Epidermal melanocyte (primary cell): ENCODE results near the gene MACF1.
"Not testable (repeated sequence)": the region's sequence is repeated elsewhere in the genome, so short reads cannot be mapped to it uniquely, and the experiment has no call there.

ENCODE experiments used
- DNase-seq: peaks from one replicate; pipeline ENCODE4 v3.0.0; 2011; ENCODE audit warnings: low spot score; ENCODE audit not compliant: insufficient read length

The MACF1 gene

DNA sequence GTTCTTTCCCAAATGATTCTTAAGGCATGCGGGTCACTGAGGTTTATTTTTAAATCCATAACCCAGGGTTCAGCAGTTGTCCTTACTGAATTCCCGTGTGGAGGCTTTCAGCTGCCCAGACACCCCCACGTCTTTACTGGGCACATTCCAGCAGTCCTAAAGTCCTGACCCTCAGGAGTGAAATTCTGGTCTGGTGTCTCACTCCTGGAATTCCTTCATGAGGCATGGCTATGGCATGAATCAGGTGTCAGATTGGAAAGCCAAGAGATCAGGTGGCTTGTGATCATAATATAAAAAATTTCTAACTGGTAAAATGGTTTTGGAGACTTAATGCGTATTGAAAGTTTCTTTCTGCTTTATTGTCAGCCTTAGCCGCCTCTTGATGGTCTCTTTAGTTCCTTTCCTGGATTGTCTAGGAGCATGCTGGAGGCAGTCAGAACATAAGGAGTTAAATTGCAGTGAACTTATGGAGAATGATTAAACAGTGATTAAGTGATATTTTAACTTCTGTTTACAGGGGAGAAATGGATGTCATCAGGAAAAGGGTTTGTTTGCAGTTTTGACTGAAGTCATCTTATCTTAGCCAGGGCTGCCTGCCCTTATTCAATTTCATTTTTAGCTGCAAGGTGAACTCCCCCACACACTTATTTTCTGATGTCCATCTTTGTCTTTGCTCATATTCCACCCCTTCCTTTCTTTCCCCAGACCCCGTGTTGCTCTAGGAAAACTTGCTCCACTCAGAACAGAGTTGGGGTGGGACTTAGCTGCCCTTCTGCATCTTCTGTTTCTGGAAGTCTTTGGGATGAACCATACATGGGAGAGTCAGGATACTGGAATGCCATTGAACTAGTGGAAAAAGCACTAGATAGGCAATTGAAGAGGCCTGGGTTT is 25.7 kb upstream of the MACF1 start:
- no peak for DNase-seq

DNA sequence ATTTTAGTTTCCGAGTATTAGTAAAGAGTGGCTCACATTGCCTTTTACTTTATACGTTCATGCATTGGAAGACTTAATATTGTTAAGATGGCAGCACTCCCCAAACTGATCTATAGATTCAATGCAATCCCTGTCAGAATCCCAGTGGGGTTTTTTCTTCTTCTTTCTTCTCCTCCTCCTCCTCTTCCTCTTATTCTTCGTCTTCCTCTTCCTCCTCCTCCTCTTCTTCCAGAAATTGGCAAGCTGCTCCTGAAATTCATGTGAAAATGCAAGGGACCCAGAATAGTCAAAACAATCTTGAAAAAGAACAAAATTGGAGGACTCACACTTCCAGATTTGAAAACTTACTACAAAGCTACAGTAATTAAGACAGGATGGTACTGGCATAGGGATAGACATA is 23.2 kb upstream of the MACF1 start:
- no peak for DNase-seq

DNA sequence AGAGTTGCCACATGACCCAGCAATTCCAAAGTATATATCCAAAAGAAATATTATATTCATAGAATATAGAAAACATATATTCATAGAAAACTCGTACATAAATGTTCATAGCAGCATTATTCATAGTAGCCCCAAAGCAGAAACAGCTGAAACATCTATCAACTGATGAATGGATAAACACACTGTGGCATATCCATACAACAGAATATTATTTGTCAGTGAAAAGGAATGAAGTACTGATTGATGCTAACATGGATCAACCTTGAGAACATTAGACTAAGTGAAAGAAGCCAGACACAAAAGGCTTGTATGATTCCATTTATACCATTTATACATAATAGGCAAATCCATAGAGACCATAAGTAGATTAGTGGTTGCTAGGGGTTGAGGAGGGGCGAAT is 21.7 kb upstream of the MACF1 start:
- DNase-seq = no peak

DNA sequence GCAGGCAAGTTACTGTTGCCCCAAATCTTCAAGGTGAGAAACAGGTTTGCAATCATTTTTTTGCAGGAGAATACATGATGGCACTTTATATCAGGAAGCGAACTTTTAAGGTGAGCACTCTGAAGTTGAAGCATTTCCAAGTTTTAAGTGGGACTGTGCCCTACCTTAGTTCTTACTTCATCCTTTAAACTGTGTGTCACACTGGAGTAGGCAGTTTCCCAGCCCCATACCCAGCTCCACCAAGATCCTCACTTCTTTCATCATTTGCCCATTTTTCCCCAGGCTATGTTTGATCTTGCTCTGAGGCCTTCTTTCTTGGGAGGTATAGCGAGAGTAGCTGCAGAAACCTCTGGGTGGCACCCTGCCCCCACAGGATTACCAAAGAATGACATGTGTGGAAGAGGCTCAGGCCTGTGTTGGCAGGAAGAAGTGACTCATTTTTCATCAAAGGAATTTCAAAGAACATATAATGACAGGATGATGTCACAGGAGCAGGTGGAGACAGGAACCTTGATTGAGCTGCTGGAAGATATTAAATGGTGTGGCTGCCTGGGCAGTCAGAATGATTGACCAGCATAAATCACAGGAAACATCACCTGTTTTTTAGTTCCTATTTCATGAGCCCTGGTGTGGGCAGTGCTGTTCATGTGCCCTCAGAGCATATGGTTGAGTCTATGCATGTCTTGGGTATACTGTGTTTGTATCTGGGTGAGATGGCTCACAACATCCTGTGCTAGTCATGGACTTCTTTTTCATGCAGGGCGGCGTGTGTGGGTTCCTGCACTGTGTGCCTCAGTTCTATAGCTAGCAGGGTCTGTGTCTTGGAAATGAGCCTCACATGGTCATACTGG is 20.8 kb upstream of the MACF1 start:
- no peak for DNase-seq

DNA sequence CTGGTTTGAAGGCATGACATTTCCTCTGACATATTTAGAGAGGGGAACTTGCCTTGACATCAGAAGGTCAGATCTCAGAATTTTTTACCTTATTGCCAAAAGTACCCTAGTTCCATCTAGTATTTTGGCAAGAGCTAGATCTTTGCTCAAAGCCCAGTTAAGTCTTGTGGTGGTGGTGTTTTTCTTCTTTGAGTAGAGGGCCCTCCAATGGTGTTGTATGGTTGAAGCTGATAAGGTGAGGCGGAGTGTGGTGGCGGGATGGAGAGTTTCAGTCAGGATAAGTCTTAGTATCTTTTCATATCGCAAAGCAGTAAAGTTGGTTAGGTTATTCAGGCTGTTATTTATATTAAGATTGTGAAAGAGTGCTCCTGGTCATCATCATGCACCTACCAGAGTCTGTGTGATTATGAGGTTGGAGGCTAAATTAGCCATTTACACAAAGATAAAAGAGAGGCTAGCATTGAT is 20.1 kb upstream of the MACF1 start:
- no peak for DNase-seq

DNA sequence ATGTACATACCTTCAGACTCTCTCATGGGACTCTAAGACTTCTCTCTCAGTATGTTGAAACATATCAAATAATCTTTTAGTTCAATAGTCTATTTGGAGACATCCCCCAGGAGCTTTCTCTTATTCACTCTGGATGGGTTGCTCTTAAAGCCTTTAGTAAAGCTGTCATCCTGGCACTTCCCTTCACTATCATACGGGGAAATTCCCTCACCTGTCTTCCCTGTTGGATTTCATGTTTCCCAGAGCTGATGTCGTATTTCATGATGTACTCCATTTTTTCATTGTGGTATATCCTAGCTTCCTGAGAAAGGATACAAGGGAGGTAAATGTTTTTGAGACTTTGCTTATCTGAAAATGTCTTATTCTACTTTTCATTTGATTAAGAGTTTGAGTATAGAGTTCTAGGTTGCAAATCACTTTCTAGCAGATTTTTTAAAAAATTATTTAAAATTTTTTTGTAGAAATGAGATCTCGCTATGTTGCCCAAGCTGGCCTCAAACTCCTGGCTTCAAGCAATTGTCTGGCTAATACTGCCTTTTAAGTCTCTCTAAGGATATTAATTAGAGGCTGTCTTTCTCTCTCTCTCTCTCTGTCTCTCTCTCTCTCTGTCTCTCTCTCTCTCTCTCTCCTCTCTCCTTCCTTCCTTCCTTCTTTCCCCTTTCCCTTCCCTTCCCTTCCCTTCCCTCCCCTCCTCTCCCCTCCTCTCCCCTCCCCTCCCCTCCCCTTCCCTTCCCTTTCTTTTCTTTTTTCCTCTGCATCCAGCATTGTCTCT is 17.0 kb upstream of the MACF1 start:
- no peak for DNase-seq

DNA sequence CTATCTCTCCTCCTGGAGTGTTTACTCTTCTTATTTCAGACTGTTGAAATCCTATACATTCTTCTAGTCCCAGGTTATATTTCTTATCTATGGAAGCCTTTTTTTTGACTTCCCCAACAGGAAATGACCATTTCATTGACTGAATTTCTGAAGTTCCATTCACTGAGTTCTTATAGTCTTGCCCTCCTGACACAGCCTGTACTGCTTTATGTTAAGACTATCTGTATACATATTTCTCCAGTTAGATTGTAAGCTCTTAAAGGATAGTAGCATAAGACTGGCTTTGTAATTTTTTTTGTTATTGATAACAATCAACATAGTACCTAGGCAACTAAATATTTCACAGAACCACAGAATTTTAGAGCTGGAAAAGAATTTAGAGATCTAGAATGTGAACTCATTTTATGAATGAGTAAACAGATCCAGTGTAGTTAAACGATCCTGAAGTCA is 14.9 kb upstream of the MACF1 start:
- no peak for DNase-seq

DNA sequence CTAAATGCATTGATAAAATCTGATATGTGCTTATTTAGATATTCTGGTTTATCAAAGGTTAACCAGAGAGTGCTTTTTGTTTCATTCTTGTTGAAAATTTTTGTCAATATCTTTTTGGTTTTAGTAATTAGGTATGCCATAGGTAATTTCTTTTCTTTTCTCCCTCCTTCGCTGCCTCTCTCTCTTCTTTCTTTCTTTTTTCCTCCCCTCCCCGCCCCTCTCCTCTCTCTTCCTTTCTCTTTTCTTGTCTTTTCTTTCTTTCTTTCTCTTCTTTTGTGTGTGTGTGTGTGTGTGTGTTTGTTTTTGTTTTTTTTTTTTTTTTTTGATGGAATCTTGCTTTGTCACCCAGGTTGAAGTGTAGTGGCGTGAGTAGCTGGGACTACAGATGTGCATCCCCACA is 14.4 kb upstream of the MACF1 start:
- DNase-seq = no peak

DNA sequence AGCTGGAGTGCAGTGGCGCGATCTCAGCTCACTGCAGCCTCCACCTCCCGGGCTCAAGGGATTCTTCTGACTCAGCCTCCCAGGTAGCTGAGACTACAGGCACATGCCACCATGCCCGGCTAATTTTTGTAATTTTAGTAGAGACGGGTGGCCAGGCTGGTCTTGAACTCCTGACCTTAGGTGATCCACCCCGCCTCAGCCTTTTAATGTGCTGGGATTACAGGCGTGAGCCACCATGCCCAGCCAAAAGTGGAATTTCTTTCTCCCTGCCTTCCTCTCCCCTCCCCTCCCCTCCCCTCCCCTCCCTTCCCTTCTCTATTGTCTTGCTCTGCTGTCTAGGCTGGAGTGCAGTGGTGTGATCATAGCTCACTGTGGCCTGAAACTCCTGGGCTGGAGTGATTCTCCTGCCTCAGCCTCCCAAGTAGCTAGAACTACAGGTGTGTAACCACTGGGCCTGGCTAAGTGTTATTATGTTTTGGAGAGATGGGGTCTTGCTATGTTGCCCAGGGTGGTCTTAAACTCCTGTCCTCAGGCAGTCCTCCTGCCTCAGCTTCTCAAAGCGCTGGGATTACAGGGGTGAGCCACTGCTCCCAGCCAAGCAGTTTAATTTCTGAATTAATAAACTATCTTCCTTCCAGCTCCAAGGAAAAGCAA is 10.0 kb upstream of the MACF1 start:
- DNase-seq = no peak

DNA sequence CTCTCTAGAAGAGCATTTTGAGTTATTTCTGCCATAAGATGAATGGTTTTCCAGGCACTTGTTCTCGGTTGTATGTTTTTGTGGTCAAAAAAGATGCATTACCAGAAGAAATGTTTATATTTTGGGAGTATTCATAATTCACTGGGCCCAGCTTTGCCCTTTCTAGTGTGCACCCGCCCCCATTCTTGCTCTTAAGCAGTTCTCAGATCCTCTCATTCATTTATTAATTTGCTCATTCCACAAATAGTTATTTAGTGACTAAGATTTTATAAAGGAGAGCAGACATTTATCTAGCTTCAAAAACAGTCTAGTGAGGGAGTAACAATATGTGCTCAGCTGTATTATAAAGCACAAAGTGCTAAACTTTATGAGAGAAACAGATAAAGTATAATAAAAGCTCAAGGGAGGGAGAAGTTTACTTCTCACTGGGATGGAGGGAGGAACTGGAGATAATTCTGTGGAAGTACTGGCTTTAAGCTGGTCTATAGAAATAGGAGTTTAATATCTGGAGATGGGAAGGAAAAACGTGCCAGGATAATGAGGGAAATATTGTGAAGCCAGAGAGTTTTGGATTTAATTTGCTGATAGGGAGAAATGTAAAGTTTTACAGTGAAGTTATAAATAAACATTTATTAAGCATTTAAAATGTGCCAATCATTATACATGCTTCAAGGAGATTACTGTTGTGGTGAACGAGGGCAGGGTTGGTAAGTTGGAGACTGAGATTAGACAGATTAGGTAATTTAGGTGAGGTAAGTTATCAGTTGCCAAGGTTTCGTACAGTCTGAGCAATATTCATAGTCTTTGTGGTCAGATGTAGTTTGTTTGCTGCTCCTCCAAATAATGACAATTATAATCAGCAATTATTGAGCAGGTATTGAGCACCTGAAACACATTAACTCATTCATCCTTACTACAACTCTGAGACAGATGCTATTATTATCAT is 9.1 kb upstream of the MACF1 start:
- no peak for DNase-seq

DNA sequence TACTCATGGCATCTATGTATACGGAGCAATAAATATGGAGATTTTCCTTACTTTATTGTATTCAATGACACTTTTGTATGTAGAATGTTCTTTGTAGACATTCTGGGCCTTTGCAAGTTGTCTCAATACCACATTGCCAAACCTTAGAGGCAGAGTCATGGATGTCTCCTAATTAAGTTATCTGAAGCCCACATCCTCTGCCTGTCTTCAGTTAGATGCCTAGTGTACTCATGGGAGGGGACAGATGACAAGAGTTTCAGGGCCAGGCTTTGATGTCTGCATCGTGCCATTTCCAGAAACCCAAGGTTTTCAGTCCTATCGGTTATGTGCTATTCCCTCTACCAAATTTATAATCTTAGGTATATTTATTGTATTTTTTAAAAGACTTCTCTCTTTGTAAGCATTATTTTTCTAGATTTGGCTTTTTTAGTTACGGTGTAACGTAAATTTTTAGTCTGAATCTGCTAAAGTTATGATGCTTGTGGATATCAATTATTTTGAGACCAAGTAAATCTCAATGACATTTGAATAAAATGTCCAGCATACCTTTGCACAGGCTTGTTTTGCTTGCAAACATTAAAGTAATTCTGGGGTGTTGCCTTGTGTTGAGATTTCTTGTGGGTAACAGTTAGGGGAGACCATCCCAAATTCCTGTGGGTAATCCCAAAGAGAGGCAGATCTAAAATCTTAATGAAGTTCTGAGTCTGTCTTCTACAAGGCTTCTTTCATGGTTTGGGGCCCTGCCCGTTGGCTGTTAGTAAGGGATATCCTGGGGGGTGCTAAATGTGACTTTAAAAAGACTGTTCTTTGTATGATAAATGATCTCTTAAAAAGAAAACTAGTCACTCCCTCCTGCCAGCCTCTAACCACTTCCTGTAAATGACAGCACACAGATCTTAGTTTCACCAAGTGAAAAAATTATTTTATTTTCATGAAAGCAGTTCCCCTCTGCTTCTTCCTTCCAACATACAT is 8.0 kb upstream of the MACF1 start:
- DNase-seq = no peak

DNA sequence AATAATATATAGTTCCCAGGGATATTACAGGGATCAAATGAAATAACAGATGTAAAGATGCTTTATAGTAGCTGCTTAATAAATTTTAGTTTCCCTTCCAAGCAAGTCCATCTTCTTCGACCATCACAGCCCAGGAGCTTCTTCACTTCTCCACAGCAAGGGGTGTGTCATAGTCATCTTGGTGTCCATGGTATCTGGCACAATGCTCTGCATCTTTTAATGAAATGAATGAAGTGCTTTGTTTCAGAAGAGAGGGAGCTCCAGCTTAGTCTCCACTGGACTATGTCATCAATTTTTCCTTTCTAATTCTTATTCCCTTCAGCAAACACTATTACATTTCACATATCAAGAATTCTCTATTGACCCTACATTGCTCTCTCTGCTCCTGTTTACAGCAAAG is 4.9 kb upstream of the MACF1 start:
- DNase-seq = no peak

DNA sequence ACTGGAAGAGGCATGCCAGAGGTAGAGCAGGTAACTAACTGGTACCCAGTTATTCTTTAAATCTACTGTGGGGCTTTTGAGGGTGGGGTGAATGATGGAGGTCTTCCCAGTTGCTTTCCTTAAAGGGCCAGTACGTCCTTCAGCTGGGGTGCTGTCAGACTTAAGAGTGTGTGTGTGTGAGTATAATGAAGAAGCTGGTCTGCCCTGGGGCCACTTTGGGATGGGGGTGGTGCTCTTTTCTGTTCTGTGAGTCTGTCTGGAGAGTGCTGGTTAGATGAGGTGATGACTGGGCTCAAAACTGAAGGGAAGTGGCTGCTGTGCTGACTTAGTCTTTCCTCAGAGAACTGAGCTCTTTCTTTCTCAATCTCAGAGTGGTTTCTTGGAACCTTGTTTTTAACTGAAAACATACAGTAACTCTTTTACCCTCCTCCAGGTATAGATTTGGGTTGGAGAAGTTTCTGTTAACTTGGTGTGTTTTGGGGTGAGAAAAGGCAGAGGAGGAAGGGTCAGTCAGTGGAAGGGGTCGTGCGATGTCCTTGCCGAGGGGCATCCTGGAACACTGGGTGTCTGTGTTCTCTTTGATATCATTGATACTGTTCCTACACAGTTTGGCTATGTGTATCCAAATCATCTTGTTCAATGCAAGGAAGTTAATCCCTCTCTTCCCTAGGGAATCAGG is 746 bp downstream of the MACF1 start:
- DNase-seq = no peak

DNA sequence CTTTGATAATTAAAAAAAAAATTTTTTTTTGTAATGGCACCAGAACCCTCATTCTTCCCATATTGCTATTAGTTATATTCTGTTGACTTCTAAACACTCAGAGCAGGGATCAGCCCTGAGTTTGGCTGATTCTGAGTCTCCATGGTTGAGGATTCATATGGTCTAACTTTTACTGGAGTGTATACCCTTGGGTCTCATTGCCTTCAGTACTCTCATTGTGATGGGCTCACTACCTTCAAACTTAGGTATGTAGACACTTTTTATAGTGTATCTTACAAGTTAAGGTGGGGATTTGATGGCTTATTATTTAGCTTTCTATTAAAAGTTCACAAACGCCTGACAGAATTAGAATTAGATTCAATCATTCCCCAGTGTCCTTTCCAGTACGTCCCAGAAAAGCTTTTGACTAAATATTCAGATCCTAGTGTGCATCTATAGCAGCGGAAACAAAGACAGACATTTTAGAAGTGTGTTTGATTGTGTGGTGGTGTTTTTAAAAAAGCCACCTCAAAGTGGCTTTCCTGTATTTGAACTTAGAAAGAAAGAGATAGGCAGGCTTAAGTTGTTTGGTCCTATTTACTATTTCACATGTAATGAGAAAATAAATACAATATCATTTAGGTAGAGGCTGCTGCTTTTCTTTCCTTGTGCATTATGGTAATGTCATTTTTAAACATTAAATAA is 1.4 kb downstream of the MACF1 start:
- DNase-seq = no peak

DNA sequence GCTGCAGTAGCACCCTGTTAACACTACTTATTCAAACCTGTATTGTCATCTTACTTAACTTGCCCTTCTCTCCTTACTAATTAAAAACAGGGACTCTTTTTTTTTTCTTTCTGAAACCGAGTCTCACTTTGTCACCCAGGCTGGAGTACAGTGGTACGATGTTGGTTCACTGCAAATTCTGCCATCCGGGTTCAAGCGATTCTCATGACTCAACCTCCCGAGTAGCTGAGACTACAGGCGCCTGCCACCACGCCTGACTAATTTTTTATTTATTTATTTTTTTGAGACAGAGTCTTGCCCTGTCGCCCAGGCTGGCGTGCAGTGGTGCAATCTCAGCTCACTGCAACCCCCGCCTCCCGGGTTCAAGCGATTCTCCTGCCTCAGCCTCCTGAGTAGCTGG is 3.9 kb downstream of the MACF1 start:
- not testable (repeated sequence) for DNase-seq

DNA sequence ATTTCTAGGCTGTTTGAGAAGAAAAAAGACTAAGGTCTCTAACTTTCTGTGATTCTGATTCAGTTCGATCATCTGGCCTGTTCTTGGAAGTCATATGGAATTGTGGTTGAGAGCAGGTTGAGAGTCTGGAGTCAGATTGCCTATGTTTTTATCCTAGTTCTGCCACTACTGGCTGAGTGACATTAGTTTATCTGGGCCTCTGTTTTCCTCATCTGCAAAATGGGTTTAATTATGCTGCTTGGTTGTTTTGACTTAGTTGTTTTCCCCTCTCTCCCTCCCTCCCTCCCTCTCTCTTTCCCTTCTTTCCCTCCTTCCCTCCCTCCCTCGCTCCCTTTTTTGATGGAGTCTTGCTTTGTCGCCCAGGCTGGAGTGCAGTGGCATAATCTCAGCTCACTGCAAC is 6.2 kb downstream of the MACF1 start:
- no peak for DNase-seq

DNA sequence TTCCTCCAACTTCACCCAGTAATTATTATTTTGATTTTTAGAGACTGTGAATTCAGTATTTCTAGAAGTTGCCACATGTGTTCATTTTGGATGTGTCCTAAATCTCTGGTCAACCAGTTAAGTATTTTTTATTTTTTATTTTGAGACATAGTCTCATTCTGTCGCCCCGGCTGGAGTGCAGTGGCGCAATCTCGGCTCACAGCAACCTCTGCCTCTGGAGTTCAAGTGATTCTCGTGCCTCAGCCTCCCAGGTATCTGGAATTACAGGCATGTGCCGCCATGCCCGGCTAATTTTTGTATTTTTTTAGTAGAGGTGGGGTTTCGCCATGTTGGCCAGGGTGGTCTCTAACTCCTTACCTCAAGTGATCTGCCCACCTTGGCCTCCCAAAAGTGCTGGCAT is 8.0 kb downstream of the MACF1 start:
- DNase-seq = no peak
